Esophagus mucosa (tissue), 1 donor: ENCODE results near the gene SST. TPM values are rescaled to one million over a fixed set of nuclear protein-coding genes. Genes with fewer than 3 reads are reported as not detected.

Experiments used
- ATAC-seq: fragments of 200-7000 bp; cut with Tn5 transposase; one replicate; pipeline ENCODE4 v1.9.1; 2020
- total RNA-seq: library from RNA; stranded (reverse); gene quantifications from one replicate; pipeline ENCODE4 v1.2.4, GENCODE V29; 2023
- donor health status: DM: yes; HTN: yes; CAD: no.

The SST gene
- total RNA-seq, 1 donor from 2014 or later, result not detected

GRCh38 chr3:187626581-187626980, 43.6 kb downstream of the SST start:
- ATAC-seq, result no peak

- no peak for ATAC-seq
These were observed 45.6 kb downstream of the SST start for GRCh38 chr3:187624588-187624987.

- ATAC-seq, result no peak
These were observed 46.8 kb downstream of the SST start for GRCh38 chr3:187623285-187623814.

GRCh38 chr3:187621881-187622280, 48.3 kb downstream of the SST start:
- ATAC-seq, result no peak

GRCh38 chr3:187619461-187619860, 50.7 kb downstream of the SST start:
- no peak for ATAC-seq

Other genes with a start within 250 kb of the SST start
- not detected for gene RTP2, start 32.2 kb upstream of the SST start, total RNA-seq
- gene BCL6, start 75.1 kb upstream of the SST start, total RNA-seq, result 40.1 TPM